MG63 (cell line): Measurements from ENCODE around the gene FAHD1. TPM values are rescaled to one million over a fixed set of nuclear protein-coding genes. Genes with fewer than 3 reads are reported as not detected.
"Not testable (repeated sequence)": the region's sequence is repeated elsewhere in the genome, so short reads cannot be mapped to it uniquely, and the experiment has no call there.

Source experiments
- DNase-seq: peaks from one replicate; pipeline ENCODE4 v3.0.0-alpha.2; 2020
- H3K27me3 ChIP-seq: fragments of 250-450 bp; sonication (Bioruptor Pico); 2 replicates; pipeline ENCODE4 v1.5.1; 2020; ENCODE audit warnings: mild to moderate bottlenecking, moderate library complexity
- H3K36me3 ChIP-seq: fragments of 250-450 bp; sonication (Bioruptor Pico); 2 replicates; pipeline ENCODE4 v1.5.1; 2020; ENCODE audit warnings: mild to moderate bottlenecking, moderate library complexity
- H3K4me3 ChIP-seq: fragments of 250-450 bp; sonication (Bioruptor Pico); 2 replicates; pipeline ENCODE4 v1.5.1; 2020; ENCODE audit warnings: mild to moderate bottlenecking, moderate library complexity
- H3K9me3 ChIP-seq: fragments of 250-450 bp; sonication (Bioruptor Pico); 2 replicates; pipeline ENCODE4 v1.5.1; 2020; ENCODE audit warnings: mild to moderate bottlenecking, moderate library complexity
- total RNA-seq: library from RNA; depleted of rRNA; stranded (reverse); fragments of >200 nt; shearing (Covaris generic); gene quantifications from 2 replicates; pipeline ENCODE4 v1.2.3, GENCODE V29; 2014; ENCODE audit warnings: low replicate concordance

The FAHD1 gene
- total RNA-seq, 1 experiment from 2014 or later: 35.4 TPM

- Histone ChIP-seq H3K9me3 (no peaks in the 10 kb centered on the region), H3K4me3 (no peak overlapping the region), H3K36me3 (peaks cover 54% of the 10 kb centered on the region), H3K27me3 (no peaks in the 10 kb centered on the region)
- DNase-seq: no peak
Measured at GRCh38 chr16:1787056-1787321, 40.0 kb upstream of the FAHD1 start.

DNA sequence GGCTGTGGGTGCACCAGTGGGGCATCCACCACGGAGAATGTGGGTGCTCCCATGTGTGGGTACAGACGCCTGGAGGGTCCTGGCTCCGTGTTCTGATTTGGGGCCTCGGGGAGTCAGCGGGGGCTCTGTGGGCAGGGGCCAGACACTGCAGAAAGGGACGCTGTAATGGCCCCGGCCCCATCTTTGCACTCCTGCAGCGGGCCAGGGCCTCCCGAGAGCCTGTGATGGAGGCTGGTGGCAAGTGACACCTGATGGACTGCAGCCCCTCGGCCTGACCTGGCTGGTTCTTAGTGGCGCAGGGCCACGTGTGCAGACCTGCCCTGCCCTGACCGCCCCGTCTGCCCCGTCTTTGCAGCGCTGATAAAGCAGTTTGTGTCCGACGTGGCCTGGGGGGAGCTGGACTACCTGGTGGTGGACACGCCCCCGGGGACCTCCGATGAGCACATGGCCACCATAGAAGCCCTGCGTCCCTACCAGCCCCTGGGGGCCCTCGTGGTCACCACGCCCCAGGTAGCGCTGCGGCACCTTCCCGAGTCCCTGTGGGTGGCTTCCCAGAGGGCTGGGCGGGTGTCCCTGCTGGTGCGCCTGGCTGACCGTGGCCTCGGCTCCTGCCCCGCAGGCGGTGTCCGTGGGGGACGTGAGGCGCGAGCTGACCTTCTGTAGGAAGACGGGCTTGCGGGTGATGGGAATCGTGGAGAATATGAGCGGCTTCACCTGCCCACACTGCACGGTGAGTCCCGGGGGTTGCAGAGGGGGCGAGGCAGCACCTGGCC, 39.5 kb upstream of the FAHD1 start:
- no peak for DNase-seq
- Histone ChIP-seq H3K27me3 (no peaks in the 10 kb centered on the region), H3K9me3 (no peaks in the 10 kb centered on the region), H3K4me3 (no peak overlapping the region), H3K36me3 (peaks cover 54% of the 10 kb centered on the region)

DNA sequence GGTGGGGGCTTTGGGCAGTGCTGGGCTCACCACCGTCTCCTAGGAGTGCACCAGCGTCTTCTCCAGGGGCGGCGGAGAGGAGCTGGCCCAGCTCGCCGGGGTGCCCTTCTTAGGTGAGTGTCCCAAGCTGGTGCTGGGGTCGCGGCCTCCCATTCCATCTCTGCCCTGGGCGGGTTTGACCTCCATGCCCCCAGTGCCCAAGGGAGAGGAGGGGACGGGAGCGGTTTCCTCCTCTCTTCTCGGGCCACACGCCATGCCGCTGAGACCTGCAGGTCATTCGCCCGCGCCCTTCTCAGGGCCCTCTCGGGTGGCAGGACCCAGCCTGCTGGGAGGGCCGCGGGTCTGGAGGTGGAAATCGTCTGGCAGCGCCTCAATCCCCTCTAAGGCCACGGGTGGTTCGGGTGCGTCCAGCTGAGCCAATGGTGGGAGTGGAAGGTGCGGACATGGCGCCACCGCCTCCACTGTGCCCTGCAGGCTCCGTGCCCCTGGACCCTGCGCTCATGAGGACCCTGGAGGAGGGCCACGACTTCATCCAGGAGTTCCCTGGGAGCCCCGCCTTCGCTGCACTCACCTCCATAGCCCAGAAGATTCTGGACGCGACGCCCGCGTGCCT, 38.8 kb upstream of the FAHD1 start:
- H3K4me3 ChIP-seq: no peak overlapping the region
- no peak for DNase-seq
- peaks cover 53% of the 10 kb centered on the region for H3K36me3 ChIP-seq
- H3K9me3 ChIP-seq: no peaks in the 10 kb centered on the region
- H3K27me3 ChIP-seq: no peaks in the 10 kb centered on the region

DNA sequence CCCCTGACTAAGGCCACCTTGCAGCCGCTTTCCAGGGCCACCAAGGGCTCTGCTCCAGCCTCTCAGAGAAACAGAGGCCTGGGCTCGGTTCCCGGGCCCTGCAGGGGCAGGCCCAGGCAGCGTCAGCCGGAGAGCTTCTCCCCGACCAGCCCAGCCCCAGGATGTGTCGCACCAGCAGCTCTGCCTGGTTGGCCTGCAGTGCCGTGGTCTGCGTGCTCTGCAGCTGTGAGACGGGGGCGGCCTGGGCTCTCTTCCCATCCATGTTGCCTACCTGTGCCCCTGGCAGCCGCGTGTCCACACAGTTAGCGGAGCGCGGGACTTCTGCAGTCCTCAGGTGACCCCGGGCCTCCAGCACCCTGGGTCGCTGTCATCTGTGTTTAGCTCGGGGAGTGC, 38.3 kb upstream of the FAHD1 start:
- no peaks in the 10 kb centered on the region for H3K27me3 ChIP-seq
- H3K36me3 ChIP-seq: peaks cover 50% of the 10 kb centered on the region
- no peak overlapping the region for H3K4me3 ChIP-seq
- H3K9me3 ChIP-seq: no peaks in the 10 kb centered on the region
- no peak for DNase-seq

DNA sequence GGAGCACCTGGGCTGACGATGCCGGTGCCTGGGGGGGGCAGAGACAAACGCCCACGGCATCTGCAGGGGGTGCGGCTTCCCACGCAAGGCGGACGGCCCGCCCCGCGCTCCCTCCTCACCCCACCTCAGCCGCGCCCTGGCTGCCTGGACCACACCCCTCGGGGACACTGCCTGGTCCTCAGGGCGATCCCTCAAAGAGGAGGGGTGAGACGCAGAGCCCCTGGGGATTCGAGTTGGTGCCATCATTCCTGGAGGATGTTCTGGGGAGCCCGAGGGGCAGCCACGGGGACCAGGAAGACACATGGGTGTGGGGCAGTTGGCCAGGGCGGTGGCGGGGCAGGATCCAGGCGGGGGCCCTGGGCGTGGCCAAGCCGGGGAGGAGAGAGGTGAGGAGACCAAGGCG, 37.4 kb upstream of the FAHD1 start:
- Histone ChIP-seq H3K27me3 (no peaks in the 10 kb centered on the region), H3K4me3 (no peak overlapping the region), H3K36me3 (peaks cover 43% of the 10 kb centered on the region), H3K9me3 (no peaks in the 10 kb centered on the region)
- DNase-seq: no peak

- DNase-seq: no peak
- H3K36me3 ChIP-seq: peaks cover 41% of the 10 kb centered on the region
- no peaks in the 10 kb centered on the region for H3K9me3 ChIP-seq
- no peak overlapping the region for H3K4me3 ChIP-seq
- H3K27me3 ChIP-seq: no peaks in the 10 kb centered on the region
Measured at GRCh38 chr16:1790261-1790610, 36.8 kb upstream of the FAHD1 start.

DNA sequence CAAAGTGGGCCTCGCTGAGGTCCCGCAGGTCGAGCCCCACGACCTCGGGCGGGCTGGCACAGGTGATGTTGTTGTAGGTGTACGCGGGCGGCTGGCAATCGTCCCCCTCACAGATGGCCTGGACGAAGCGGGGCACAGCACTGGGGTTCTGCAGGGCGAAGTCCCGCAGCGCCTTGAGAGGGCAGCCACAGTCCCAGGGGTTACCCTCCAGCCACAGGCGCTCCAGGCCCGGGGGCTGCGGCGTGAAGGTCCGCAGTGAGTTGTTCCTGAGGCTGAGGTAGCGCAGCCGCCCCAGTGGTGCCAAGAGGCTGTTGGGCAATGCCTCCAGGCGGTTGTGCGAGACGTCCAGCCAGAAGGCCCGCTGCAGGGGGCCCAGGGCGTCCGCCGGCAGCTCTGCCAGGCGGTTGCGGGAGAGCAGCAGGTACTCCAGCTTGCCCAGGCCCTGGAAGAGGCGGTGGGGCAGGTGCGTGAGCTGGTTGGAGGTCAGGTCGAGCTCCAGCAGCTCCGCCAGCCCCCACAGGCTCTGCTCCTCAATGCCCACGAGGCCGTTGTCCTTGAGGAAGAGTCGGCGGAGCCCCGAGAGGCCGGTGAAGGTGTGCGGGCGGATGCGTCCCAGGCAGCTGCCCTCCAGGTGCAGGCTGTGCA, 36.3 kb upstream of the FAHD1 start:
- Histone ChIP-seq H3K36me3 (peaks cover 37% of the 10 kb centered on the region), H3K9me3 (no peaks in the 10 kb centered on the region), H3K27me3 (no peaks in the 10 kb centered on the region), H3K4me3 (no peak overlapping the region)
- no peak for DNase-seq

DNA sequence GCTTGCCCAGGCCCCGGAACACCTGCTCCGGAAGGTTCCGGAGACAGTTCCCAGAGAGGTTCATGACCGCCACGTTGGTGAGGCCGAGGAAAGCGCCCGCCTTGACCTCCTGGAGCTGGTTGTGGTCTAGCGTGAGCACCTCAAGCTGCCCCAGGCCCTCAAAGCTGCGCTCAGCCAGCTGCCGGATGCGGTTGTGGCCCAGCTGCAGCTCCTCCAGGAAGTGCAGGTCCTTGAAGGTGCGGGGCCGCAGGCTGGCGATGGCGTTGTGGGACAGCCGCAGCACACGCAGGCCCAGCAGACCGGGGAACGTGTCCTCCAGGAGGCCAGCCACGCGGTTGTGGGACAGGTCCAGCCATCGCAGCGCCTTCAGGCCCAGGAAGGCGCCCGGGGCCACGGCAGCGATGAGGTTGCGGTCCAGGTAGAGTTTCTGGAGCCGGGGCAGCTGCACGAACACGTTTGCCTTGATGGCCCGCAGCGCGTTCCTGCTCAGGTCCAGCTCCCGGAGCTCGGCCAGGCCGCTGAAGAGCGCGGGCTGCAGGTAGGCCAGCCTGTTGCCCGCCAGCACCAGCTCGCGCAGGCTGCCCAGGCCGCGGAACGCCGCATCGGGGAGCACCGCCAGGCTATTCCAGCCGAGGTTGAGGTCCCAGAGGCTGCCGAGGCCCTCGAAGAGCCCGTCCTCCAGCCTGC, 35.6 kb upstream of the FAHD1 start:
- H3K36me3 ChIP-seq: peaks cover 30% of the 10 kb centered on the region
- no peak for DNase-seq

DNA sequence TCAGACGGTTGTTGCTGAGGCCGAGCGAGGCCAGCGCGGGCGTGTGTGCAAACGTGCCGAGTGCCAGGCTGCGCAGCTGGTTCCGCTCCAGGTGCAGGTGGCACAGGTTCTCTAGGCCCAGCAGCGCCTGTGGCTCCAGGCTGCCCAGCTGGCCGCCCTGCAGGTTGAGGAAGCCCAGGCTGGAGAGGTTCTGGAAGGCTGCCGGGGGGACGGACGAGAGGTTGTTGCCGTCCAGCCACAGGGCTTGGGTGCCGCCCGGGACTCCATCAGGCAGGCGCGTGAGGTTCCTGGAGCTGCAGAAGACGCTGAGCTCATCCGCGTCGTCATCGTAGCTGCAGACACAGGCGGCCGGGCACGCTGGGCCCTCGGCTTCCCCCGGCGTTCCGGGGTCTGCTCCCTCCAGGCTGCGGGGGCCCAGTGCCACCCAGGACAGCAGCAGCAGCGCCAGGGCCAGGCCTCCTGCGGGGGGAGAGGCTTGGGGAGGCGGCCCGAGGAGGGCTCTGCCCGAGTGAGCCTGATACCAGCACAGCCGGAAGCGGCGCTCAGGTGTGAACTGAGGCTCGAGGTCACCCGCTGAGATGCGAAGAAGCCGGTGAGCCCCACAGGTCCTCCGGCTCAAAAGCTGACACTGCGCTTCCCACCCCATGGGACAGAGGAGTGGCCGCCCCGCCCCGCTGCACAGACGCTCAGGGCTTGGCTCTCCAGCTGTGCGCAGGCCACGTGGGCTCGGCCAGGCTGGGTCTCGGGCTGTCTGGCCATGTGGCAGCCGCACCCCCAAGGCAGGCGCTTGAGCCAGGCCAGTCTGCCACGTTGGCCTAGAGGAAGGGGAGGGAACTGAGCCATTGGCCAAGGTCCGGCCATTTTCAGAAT, 34.8 kb upstream of the FAHD1 start:
- H3K9me3 ChIP-seq: no peaks in the 10 kb centered on the region
- H3K4me3 ChIP-seq: no peak overlapping the region
- no peaks in the 10 kb centered on the region for H3K27me3 ChIP-seq
- DNase-seq: no peak
- H3K36me3 ChIP-seq: peaks cover 23% of the 10 kb centered on the region

More for the DNA sequence above, 35.6 kb upstream of the FAHD1 start:
- no peak overlapping the region for H3K4me3 ChIP-seq
- H3K9me3 ChIP-seq: no peaks in the 10 kb centered on the region
- H3K27me3 ChIP-seq: no peaks in the 10 kb centered on the region

DNA sequence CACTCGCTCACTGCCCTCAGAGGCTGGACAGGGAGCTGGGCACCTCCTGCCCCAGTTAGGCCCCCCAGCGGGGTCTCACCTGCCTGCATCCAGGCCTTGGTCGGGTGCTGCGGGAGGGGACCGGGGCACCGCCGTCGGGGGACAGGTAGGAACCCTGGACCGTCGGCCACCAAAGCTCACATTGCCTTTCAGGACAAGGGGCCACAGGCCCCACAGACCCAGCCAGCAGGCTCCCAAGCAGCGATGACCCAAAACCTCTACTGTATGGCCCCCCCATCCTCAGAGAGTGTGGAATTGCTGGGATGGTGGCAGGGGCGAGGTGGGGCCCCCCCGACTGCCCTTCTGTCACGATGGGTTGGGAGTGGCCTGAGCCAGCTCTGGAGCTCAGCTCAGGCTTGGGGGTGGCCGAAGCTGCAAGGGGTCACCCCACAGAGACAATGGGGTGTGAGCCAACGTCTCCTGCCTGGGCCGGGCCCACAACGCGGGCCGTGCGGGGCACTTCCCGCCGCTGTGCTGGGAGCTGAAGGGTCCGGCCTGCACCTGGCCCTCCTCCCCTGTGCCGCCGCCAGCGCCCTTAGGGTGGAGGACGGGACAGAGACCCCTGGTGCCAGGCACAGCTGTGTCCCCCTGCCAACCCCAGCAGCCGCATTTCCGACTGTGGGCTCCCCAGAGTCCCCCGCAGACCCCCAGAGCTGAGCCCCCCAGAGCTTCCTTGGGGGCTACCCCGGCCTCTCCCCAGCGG, 34.0 kb upstream of the FAHD1 start:
- Histone ChIP-seq H3K9me3 (peaks cover 3% of the 10 kb centered on the region), H3K36me3 (peaks cover 18% of the 10 kb centered on the region), H3K4me3 (no peak overlapping the region), H3K27me3 (no peaks in the 10 kb centered on the region)
- DNase-seq: no peak

DNA sequence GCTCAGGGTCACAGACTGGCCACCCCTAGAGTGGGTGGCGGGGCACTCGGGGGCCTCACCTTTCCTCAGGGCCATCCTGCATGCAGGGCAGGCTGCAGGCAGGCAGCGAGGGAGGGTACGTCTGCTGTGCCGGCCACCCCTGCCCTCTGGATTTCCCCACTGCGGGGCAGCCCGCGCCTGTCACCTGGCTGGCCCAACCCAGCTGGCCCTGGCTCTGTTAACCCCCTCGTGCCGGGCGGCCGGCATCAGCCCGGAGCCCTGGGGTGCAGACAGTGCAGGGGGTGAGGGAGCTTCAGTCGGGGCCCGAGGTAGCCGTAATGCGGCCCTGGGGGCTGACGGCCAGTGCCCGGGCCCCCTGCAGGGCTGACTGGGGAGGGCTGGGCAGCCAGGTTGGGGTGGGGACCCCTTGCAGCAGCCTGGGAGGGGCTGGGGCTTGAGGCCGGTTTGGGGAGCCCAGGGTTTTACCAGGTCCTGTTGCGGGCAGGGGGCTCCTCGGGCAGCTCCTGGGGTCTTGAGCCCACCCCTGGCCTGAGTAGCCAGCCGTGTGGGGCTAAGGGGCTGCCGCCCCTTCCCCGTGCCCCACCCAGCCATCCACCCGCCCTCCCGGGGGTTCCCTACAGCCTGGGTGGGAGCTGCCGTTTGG, 33.3 kb upstream of the FAHD1 start, which contains the start of gene IGFALS:
Gene IGFALS (minus strand): TSS at position 128 of the 643 bp plus-strand sequence. CDS start 53 bp downstream, at position 75.
- peaks cover 11% of the 10 kb centered on the region for H3K36me3 ChIP-seq
- H3K9me3 ChIP-seq: peaks cover 8% of the 10 kb centered on the region
- DNase-seq: no peak
- H3K27me3 ChIP-seq: no peaks in the 10 kb centered on the region
- H3K4me3 ChIP-seq: no peak within 1 kb of the TSS

GRCh38 chr16:1794221-1794871, 32.7 kb upstream of the FAHD1 start:
- no peaks in the 10 kb centered on the region for H3K27me3 ChIP-seq
- peaks cover 10% of the 10 kb centered on the region for H3K9me3 ChIP-seq
- no peak overlapping the region for H3K4me3 ChIP-seq
- DNase-seq: no peak
- peaks cover 5% of the 10 kb centered on the region; the same call in 1 of the 2 replicates for H3K36me3 ChIP-seq

- Histone ChIP-seq H3K4me3 (no peak overlapping the region), H3K27me3 (no peaks in the 10 kb centered on the region), H3K9me3 (peaks cover 11% of the 10 kb centered on the region), H3K36me3 (peaks cover 4% of the 10 kb centered on the region; the same call in 1 of the 2 replicates)
- no peak for DNase-seq
Measured at GRCh38 chr16:1794908-1795666, 31.9 kb upstream of the FAHD1 start.

DNA sequence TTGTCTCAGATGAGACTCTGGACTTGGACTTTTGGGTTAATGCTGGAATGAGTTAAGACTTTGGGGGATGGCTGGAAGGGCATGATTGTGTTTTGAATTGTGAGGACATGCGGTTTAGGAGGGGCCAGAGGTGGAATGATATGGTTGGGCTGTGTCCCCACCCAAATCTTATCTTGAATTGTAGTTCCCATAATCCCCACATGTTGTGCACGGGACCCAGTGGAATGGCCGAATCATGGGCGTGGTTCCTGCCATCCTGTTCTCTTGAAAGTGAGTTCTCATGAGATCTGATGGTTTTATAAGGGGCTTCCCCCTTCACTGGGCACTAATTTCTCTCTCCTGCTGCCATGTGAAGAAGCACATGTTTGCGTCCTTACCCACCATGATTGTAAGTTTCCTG, 27.7 kb upstream of the FAHD1 start:
- H3K9me3 ChIP-seq: peaks cover 11% of the 10 kb centered on the region
- H3K4me3 ChIP-seq, H3K36me3 ChIP-seq, DNase-seq, H3K27me3 ChIP-seq: not testable (repeated sequence)
